ENCODE measurements around the gene P2RY14. TPM values are rescaled to one million over a fixed set of nuclear protein-coding genes. Genes with fewer than 3 reads are reported as not detected.

Gene P2RY14
- total RNA-seq, 4 donors from 2014 or later = 3.0 to 14.2 (median 12.4) TPM

- no peaks in the 10 kb centered on the region for H3K4me1 ChIP-seq
- no peak for DNase-seq (ENCODE audit: extremely low spot score)
- H3K36me3 ChIP-seq = no peaks in the 10 kb centered on the region
- WGBS = 85% methylated on average over 4 of the region's 4 CpGs
- no peak for TF ChIP-seq CTCF (IDR thresholded peaks at IDR 0.05)
- no peak for TF ChIP-seq POLR2AphosphoS5 (IDR thresholded peaks at IDR 0.05)
- TF ChIP-seq EP300 (IDR thresholded peaks at IDR 0.05) = no peak
- no peak for TF ChIP-seq POLR2A (IDR thresholded peaks at IDR 0.05; ENCODE audit: low read depth)
- no peaks in the 10 kb centered on the region for H3K9me3 ChIP-seq
- H3K27ac ChIP-seq (replicated peaks in 1 of 4) = no peak overlapping the region
- no peak overlapping the region for H3K4me3 ChIP-seq
- intact Hi-C loops (cut with DNase I) = no loop called here
- no peaks in the 10 kb centered on the region for H3K27me3 ChIP-seq
These were observed 41.3 kb upstream of the P2RY14 start for GRCh38 chr3:151319628-151320027.

- intact Hi-C loops (cut with DNase I) = no loop called here
- no peaks in the 10 kb centered on the region for H3K27me3 ChIP-seq
- H3K4me3 ChIP-seq = no peak overlapping the region
- no peaks in the 10 kb centered on the region for H3K9me3 ChIP-seq
- 80% methylated on average over 7 of the region's 7 CpGs for WGBS
- no peak overlapping the region for H3K27ac ChIP-seq (replicated peaks in 1 of 4)
- H3K4me1 ChIP-seq = no peaks in the 10 kb centered on the region
- TF ChIP-seq POLR2A (IDR thresholded peaks at IDR 0.05; ENCODE audit: low read depth) = no peak
- TF ChIP-seq EP300 (IDR thresholded peaks at IDR 0.05) = no peak
- TF ChIP-seq POLR2AphosphoS5 (IDR thresholded peaks at IDR 0.05) = no peak
- TF ChIP-seq CTCF (IDR thresholded peaks at IDR 0.05) = no peak
- no peaks in the 10 kb centered on the region for H3K36me3 ChIP-seq
- no peak for DNase-seq (ENCODE audit: extremely low spot score)
These were observed 40.6 kb upstream of the P2RY14 start for GRCh38 chr3:151318991-151319390.

- no peaks in the 10 kb centered on the region for H3K36me3 ChIP-seq
- H3K9me3 ChIP-seq = no peaks in the 10 kb centered on the region
- TF ChIP-seq CTCF (IDR thresholded peaks at IDR 0.05) = no peak
- TF ChIP-seq EP300 (IDR thresholded peaks at IDR 0.05) = no peak
- TF ChIP-seq POLR2A (IDR thresholded peaks at IDR 0.05; ENCODE audit: low read depth) = no peak
- no peak for TF ChIP-seq POLR2AphosphoS5 (IDR thresholded peaks at IDR 0.05)
- H3K27me3 ChIP-seq = no peaks in the 10 kb centered on the region
- intact Hi-C loops (cut with DNase I) = no loop called here
- H3K27ac ChIP-seq (replicated peaks in 1 of 4) = no peak overlapping the region
- DNase-seq (ENCODE audit: extremely low spot score) = no peak
- H3K4me3 ChIP-seq = no peak overlapping the region
- no peaks in the 10 kb centered on the region for H3K4me1 ChIP-seq
These were observed 40.0 kb upstream of the P2RY14 start for GRCh38 chr3:151318313-151318712.

- TF ChIP-seq POLR2AphosphoS5 (IDR thresholded peaks at IDR 0.05) (no peak), CTCF (IDR thresholded peaks at IDR 0.05) (no peak), EP300 (IDR thresholded peaks at IDR 0.05) (no peak), POLR2A (IDR thresholded peaks at IDR 0.05; ENCODE audit: low read depth) (no peak)
- H3K4me1 ChIP-seq = no peaks in the 10 kb centered on the region
- no peaks in the 10 kb centered on the region for H3K27me3 ChIP-seq
- no peaks in the 10 kb centered on the region for H3K9me3 ChIP-seq
- H3K36me3 ChIP-seq = no peaks in the 10 kb centered on the region
- H3K4me3 ChIP-seq = no peak within 1 kb of the TSS
- intact Hi-C loops (cut with DNase I) = no loop called here
- no peak for DNase-seq (ENCODE audit: extremely low spot score)
- 81% methylated on average over 7 of the region's 7 CpGs for WGBS
- no peak within 1 kb of the TSS for H3K27ac ChIP-seq (replicated peaks in 1 of 4)
These were observed 38.1 kb upstream of the P2RY14 start, which contains the start of gene GPR87 for GRCh38 chr3:151316267-151316991. Gene GPR87, minus strand, starts transcription at chr3:151316820. Its CDS starts 16,720 bp downstream, at chr3:151300100.

GRCh38 chr3:151315846-151316245 lies 37.5 kb upstream of the P2RY14 start:
- intact Hi-C loops (cut with DNase I) = no loop called here
- Histone ChIP-seq H3K27ac (replicated peaks in 1 of 4) (no peak overlapping the region), H3K4me1 (no peaks in the 10 kb centered on the region), H3K9me3 (no peaks in the 10 kb centered on the region), H3K4me3 (no peak overlapping the region), H3K36me3 (no peaks in the 10 kb centered on the region), H3K27me3 (no peaks in the 10 kb centered on the region)
- peak; percentile 7 for DNase-seq (ENCODE audit: extremely low spot score)
- WGBS = 91% methylated on average over 2 of the region's 2 CpGs
- TF ChIP-seq CTCF (IDR thresholded peaks at IDR 0.05) = no peak
- TF ChIP-seq POLR2AphosphoS5 (IDR thresholded peaks at IDR 0.05) = no peak
- TF ChIP-seq EP300 (IDR thresholded peaks at IDR 0.05) = no peak
- TF ChIP-seq POLR2A (IDR thresholded peaks at IDR 0.05; ENCODE audit: low read depth) = no peak

Data from esophagus muscularis mucosa (tissue), 4 donors.